Hematopoietic multipotent progenitor cell (in vitro differentiated cells): ENCODE results near the gene PLCXD1. TPM values are rescaled to one million over a fixed set of nuclear protein-coding genes. Genes with fewer than 3 reads are reported as not detected.
"Not testable (repeated sequence)": the region's sequence is repeated elsewhere in the genome, so short reads cannot be mapped to it uniquely, and the experiment has no call there.

Source experiments
- DNase-seq, 3 donors: peaks; one replicate each; pipeline ENCODE4 v3.0.0-alpha.2; 2011 to 2015; ENCODE audit warnings: low read depth in 2 of 3, low spot score in 2 of 3
- total RNA-seq: library from RNA; depleted of rRNA; stranded (reverse); fragments of >200 nt; gene quantifications from one replicate; pipeline ENCODE4 v1.2.3, GENCODE V29; 2012

PLCXD1 gene
- total RNA-seq, 1 donor: 111 TPM

DNA sequence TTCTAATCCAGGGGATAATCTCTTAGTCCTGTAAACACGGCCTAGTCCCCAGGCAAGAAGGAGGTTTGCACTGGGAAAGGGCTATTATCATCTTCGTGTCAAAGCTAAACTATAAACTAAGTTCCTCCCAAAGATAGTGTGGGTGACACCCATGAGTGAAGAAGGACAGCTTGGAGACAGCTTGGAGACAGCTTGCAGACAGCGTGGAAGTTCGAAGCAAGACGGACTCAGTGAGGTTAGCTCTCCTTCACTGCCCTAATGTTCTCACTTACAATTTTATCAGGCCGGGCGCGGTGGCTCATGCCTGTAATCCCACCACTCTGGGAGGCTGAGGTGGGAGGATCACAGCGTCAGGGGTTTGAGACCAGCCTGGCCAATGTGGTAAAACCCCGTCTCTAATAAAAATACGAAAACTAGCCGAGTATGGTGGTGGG, 19.2 kb upstream of the PLCXD1 start:
- no peak for DNase-seq

DNA sequence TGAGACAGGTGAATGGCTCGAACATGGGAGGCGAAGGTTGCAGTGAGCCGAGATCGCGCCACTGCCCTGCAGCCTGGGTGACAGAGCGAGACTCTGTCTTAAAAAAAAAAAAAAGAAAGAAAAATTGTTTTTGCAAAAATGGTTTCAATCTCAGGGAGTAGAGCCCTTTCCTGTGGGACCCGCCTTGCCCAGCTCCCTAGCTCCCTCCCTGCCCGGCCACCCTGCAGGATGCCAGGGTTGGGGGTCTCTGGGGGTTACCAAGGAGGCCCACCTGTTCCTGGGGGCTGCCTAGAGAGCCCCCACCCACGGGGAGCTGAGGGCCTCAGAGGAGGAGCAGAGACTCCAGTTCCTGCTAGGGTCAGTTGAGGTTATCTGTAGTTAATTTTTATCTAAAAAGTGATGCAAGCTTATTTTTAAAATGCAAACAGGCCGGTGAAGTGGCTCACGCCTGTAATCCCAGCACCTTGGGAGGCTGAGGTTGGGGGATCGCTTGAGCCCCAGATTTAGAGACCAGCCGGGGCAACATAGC, 18.7 kb upstream of the PLCXD1 start:
- no peak for DNase-seq

DNA sequence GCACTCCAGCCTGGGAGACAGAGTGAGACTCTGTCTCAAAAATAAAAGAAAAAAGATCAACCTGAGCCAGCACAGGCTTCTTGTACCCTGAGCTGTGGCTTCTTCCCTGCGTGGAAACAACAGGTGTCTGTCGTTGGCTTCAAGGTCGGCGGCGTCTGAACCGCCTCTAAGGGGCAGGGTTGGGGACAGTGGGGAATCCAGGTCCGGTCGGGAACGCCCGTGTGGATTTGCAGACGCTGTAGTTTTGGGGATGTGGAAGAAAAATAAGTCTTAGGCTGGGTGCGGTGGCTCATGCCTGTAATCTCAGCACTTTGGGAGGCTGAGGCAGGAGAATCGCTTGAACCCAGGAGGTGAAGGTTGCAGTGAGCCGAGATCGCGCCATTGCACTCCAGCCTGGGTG, 17.2 kb upstream of the PLCXD1 start:
- not testable (repeated sequence) for DNase-seq

DNA sequence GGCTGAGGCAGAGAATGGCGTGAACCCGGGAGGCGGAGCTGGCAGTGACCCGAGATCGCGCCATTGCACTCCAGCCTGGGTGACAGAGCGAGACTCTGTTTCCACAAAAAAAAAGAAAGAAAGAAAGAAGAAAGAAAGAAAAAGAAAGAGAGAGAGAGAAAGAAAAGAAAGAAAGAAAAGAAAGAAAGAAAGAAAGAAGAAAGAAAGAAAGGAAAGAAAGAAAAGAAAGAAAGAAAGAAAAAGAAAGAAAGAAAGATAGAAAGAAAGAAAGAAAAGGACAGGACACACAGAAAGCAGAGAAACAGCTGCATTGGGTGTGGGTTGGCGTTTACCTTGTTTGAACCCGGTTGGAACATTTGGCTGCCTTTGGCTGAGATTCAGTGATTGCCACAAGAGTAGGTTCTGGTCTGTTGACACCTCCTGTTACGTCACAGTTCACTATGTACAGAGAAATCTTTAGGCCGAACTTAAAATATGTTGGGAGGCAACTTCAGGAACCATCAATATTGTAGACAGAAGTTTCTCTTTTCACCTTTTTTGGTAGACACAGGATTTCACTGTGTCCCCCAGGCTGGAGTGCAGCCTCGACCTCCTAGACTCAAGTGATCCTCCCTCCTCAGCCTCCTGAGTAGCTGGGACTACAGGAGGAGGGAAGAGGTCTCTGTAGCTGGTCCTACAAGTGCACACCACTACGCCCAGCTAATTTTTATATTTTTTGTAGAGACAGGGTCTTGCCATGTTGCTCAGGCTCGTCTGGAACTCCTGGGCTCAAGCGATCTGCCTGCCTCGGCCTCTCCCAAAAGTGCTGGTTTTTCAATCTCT, 16.3 kb upstream of the PLCXD1 start:
- DNase-seq: no peak

DNA sequence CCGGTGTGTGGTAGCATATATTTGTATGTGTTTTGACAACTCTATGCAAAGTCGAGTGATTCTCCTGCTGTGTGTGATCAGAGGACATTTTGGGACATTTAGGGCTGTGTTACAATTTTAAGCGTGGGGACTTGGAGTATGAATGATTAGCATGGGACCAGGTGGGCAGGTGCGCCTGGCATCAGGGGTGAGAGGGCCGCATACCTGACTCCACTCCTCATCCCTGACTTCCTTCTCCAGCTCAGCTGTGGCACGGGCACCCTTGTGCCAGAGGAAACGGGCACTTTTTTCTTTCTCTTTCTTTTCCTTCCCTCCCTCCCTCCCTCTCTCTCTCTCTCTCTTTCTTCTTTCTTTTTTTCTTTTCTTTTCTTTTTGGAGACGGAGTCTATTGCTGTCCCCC, 15.7 kb upstream of the PLCXD1 start:
- DNase-seq: no peak

DNA sequence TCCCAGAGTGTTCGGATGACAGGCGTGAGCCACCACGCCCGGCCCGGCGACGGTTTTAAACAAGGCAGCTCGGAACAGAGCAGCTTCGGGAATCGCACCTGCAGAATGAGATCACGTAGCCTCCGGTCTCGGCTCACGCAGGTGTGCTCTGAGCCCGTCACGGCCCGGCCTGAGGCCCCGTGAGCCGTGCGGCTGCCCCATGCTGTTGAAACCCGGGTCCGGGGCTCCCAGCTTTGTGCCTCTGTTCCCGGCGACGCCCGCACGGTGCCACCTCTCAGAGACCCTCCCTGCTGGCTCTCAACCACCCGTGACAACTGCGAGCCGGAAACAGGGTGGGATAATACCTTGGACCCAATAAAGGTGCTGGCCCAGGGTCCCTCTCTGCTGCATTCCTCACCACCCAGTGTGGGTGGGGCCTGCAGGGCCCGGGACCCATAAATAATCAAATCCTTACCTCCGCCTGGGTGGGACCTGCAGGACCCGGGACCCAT, 13.4 kb upstream of the PLCXD1 start:
- DNase-seq: no peak

DNA sequence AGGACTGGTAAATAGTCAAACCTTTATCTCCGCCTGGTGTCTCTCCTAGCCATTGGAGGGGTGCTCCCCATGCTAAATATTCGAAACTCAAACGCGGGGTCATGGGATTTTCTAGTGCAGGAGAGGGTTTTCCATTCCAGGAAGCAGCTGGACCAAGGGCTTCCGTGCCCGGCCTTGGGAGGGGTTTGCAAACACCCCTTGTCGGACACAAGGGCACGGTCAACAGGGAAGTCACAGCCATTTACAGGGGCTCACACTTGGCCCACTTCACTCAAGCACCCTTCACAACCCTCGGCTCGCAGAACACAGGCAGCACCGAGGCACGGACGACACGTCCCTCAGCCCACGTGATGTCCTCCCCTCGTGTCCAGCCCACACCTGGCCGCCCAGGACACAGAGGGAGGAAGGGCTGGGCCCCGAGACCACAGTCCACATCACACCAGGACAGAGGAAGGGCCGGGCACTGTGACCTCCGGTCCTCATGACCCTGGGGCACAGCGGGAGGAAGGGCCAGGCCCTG, 10.3 kb upstream of the PLCXD1 start:
- DNase-seq: no peak

DNA sequence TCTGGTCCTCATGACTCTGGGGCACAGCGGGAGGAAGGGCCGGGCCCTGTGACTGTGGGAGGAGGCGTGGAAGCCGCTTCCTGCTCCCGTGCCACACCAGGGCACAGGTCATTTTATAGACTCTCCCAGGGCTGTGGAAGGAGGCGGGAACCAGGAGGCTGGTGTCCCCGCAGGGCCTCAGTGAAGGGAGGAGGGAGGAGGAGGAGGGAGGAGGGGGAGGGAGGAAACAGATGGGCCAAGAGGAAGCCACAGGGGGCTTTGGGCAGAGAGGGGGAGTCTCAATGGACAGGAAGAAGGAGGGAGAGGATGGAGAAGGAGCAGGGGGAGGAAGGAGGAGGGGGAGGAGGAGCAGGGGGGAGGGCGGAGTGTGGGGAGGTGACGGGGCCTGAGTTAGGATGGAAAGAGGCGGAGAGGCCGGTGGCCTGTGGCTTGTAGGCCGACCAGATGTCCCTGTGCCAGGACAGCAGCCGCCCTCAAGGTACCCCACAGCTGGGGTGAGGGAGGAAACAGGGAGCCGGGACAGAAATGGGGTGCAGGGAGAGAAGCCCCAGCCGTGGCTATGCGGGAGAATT, 6.2 kb upstream of the PLCXD1 start:
- peak in 2 of 3 donors; percentile 89 to 95 for DNase-seq

DNA sequence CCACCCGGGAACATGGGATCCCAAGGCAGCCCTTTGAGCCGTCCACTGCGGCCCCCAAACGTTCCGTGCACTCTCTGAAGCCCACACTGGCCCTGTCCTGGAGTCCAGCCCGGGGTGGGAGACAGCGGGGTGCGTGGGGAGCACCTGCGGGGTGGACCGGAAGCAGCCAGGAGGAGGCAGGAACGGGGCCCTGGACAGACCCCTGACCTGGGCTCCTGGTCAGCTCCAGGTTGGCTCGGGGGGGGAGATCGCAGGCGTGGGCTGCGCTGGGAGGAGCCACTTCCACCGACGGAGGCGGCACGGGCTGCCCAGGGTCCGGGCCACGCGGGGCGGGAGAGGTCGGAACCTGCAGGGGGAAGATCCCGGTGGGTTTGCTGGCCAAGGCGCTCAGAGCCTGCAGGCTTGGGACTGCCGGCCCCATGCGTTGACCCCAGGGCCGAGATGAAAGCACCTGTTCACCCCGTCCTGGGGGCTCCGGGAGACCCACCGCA, 5.7 kb upstream of the PLCXD1 start:
- DNase-seq: no peak

DNA sequence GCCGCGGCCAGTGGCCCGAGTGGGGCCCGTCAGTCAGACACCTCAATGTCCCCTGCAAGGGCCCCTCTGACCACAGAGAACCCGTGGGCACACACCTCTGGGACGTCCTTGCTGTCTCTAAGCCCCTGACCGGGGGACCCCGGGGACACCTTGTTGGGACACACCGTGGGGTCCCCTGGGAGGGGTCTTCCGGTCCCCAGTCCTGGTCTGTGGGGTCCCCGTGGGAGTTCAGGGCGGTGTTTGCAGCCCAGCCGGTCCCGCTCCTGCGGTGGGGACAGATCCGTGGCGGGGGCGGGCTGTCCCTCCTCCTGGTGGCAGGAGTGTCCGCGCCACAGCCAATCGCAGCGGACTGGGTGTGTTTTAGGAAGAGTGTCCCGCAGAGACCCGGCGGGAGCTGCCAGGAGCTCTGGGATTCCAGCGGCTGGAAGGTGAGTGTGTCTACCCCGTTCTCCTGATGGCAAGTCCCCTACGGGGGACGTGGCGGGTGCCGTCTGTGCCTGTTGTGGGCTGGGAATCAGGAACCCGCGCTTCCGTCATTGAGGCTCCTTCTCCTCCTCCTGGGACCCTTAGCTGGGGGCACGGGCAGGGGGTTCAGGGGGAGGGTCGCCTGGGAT, 5.1 kb upstream of the PLCXD1 start:
- DNase-seq: peak in 2 of 3 donors; percentile 33 to 44

DNA sequence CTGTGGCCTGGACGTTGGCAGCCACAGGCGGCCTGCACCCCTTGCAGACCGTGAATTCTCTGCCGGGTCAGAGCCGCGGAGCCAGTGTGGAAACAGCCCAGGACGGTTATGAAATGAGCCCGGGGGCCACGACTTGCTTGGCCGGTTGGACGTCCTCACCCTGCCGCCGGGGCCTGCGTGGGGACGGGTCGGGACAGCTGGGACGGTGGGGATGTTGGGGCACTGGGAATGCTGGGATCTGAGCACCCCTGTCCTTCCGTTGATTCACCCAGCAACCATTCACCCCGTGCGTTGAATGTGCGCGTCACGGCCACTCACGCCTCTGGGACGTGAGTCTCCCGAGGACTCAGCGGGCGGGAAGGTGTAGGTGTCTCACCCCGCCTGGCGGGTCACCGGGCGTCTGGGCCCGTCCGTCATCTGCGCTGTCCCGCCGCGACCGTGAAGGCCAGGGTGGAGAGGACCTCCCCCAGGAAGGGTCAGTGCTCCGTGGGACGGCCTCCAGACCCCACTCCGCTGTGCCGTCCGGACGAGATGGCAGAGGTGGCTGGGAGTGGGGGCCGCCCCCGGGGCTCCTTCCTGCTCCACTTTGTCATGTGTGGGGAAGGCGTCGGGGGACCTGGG, 4.5 kb upstream of the PLCXD1 start:
- DNase-seq: no peak

DNA sequence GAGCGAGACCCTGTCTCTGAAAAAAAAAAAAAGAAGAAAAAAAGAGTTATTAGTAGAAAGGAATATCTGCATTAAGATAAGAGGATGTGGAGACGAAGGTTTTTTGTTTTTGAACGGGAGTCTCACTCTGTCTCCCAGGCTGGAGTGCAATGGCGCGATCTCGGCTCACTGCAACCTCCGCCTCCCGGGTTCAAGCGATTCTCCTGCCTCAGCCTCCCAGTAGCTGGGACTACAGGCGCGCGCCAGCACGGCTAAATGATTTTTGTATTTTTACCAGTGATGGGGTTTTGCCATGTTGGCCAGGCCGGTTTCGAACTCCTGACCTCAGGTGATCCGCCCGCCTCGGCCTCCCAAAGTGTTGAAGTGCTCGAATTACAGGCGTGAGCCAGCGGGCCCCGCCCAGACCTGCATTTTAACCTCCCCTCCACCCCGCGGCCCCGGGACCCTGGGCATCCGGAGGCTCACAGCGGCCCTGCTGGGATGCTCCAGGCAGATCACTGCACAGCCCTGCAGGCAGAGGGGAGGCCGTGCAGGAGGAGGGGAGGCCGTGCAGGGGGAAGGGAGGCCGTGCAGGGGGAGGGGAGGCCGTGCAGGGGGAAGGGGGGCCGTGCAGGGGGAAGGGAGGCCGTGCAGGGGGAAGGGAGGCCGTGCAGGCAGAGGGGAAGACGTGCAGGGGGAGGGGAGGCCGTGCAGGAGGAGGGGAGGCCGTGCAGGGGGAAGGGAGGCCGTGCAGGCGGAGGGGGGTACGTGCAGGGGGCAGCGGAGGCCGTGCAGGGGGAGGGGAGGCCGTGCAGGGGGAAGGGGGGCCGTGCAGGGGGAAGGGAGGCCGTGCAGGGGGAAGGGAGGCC, 1.2 kb upstream of the PLCXD1 start:
- DNase-seq: not testable (repeated sequence)

DNA sequence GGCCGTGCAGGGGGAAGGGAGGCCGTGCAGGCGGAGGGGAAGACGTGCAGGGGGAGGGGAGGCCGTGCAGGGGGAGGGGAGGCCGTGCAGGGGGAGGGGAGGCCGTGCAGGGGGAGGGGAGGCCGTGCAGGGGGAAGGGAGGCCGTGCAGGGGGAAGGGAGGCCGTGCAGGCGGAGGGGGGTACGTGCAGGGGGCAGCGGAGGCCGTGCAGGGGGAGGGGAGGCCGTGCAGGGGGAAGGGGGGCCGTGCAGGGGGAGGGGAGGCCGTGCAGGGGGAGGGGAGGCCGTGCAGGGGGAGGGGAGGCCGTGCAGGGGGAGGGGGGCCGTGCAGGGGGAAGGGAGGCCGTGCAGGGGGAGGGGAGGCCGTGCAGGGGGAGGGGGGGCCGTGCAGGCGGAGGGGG, 459 bp upstream of the PLCXD1 start:
- DNase-seq: not testable (repeated sequence)

DNA sequence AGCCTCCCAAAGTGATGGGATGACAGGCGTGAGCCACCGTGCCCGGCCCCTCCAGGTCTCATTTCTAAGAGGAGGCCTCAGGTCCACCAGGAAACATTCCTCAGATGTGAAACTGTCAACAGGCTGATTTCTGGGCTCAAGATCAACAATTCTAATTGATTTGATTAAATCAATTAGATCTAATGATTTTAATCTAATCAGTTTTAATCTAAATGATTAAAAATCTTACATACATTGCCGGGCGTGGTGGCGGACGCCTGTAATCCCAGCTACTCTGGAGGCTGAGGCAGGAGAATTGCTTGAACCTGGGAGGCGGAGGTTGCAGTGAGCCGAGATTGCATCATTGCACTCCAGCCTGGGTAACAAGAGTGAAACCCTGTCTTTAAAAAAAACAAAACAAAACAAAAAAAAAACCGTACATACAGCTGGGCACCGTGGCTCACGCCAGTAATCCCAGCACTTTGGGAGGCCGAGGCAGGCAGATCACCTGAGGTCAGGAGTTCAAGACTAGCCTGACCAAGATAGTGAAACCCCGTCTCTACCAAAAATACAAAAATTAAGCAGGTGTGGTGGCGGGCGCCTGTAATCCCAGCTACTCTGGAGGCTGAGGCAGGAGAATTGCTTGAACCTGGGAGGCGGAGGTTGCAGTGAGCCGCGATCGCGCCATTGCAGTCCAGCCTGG, 960 bp downstream of the PLCXD1 start:
- DNase-seq: not testable (repeated sequence)

DNA sequence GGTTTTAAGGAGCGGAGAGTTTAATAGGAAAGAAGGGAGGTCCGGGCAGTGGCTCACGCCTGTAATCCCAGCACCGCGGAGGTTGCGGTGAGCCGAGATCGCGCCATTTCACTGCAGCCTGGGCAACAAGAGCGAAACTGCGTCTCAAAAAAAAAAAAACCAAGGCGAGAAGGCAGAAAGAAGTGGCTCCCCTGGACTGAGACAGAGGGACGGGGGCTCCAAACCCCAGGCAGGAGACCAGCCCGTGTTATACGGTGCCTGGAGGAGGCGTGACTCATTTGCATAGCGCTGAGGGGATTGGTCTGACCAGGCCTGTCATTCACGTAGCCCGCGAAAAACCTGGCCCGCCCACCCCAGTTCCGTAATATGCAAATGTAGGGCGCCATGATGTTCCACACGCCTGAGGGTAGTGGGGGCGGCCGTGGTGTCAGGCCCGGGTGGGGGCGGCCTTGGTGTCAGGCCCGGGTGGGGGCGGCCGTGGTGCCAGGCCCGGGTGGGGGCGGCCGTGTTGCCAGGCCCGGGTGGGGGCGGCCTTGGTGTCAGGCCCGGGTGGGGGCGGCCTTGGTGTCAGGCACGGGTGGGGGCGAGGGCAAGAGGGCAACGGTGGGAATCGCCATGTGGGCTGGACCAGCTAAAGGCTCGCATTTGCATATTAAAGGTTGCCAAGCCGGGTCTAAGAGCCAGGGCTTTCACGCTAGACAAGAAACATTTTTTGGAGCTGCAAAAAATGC, 2.1 kb downstream of the PLCXD1 start:
- peak; percentile 71 to 94 (median 92) for DNase-seq

DNA sequence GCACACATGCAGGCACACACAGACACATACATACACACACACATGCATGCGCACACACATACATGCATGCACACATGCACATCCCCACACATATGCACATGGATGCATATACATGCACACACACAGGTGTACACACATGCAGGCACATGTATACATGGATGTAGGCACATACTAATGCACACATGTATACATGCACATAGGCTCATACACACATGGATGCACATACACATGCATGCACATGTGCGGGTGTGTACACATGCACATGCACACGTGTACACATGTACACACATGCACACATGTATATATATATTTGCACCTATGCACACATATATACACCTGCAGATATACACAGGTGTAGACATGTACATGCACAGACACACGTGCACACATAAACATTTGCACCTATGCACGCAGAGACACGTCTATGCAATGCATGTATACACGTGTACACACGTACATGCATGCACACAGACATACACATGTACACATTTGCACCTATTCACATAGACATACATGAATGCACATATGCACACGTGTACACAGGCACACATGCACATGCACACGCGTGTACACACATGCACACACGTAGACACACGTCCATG, 4.0 kb downstream of the PLCXD1 start:
- no peak for DNase-seq

DNA sequence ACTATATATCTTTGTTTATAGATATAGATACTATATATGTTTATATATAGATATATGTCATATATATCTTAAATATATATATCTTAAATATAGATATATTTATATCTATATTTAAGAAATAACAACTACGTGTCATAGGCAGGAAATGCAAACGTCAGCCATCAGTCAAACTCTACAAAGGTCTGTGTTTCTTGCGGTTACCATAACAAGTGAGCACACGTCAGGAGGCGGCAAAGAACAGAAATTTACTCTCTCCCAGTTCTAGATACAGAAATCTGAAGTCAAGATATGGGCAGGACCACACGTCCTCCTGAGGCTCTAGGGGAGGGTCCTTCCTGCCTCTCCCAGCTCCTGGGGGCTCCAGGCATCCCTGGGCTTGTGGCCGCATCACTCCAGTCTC, 6.5 kb downstream of the PLCXD1 start:
- DNase-seq: no peak

DNA sequence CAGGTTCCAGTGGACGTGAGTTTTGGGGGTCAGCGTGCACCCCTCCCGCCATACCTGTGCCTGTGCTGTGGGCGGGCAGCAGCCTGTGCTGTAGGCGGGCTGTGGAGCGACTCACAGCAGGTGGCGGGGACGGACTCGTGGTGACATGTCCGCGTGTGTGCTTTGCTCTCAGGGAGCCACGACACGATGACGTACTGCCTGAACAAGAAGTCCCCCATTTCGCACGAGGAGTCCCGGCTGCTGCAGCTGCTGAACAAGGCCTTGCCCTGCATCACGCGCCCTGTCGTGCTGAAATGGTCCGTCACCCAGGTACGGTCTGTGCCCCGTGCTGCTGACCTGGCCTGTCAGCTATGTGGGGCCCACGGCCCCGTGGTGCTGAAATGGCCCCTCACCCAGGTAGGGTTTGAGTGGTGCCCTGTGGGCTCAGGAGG, 7.4 kb downstream of the PLCXD1 start:
- DNase-seq: no peak
